CD4-positive, CD25-positive, alpha-beta regulatory T cell (primary cell): ENCODE results near the gene KCNK1. TPM values are rescaled to one million over a fixed set of nuclear protein-coding genes. Genes with fewer than 3 reads are reported as not detected.
"Not testable (repeated sequence)": the region's sequence is repeated elsewhere in the genome, so short reads cannot be mapped to it uniquely, and the experiment has no call there.

Experiments
- ATAC-seq, 2 donors: fragments of 150-1000 bp; cut with Tn5 transposase; one replicate each; pipeline ENCODE4 v1.10.0; 2021; ENCODE audit warnings: low read depth in 2 of 2, moderate number of reproducible peaks in 2 of 2, moderate library complexity in 1 of 2
- DNase-seq, 3 donors: peaks; one replicate each; pipeline versions ENCODE4 v3.0.0 to v3.0.0-alpha.2; 2012 to 2022; ENCODE audit warnings: mixed read lengths in 1 of 3
- H3K27ac ChIP-seq: one replicate; pipeline ENCODE4 v1.7.0; 2013; ENCODE audit warnings: mild to moderate bottlenecking, low read length; ENCODE audit not compliant: insufficient read depth, poor library complexity, severe bottlenecking
- H3K27me3 ChIP-seq: one replicate; pipeline ENCODE4 v1.7.0; 2013; ENCODE audit warnings: low read length; ENCODE audit not compliant: control insufficient read depth, insufficient read depth
- H3K36me3 ChIP-seq: one replicate; pipeline ENCODE4 v1.7.0; 2013; ENCODE audit warnings: mild to moderate bottlenecking, low read length, moderate library complexity; ENCODE audit not compliant: control insufficient read depth, insufficient read depth
- H3K4me1 ChIP-seq: 2 replicates; pipeline ENCODE4 v1.7.0; 2013; ENCODE audit warnings: mild to moderate bottlenecking, low read length; ENCODE audit not compliant: insufficient read depth, control insufficient read depth, poor library complexity, severe bottlenecking
- H3K4me3 ChIP-seq: one replicate; pipeline ENCODE4 v1.7.0; 2013; ENCODE audit warnings: low read depth, mild to moderate bottlenecking, low read length, moderate library complexity
- H3K9me3 ChIP-seq, 2 experiments: 1 replicate in 1 of 2; 2 replicates in 1 of 2; pipeline ENCODE4 v1.7.0; 2013; ENCODE audit warnings: low read length in 2 of 2, mild to moderate bottlenecking in 1 of 2, moderate library complexity in 1 of 2; ENCODE audit not compliant: control insufficient read depth in 2 of 2
- H3K27ac Mint-ChIP-seq, 3 donors: one replicate each; pipeline ENCODE4 v1.8.0; 2020 to 2022; ENCODE audit warnings: mild to moderate bottlenecking in 3 of 3, mixed read lengths in 3 of 3, moderate library complexity in 2 of 3
- H3K27me3 Mint-ChIP-seq: one replicate; pipeline ENCODE4 v1.8.0; 2022; ENCODE audit warnings: mild to moderate bottlenecking, mixed read lengths
- H3K36me3 Mint-ChIP-seq: one replicate; pipeline ENCODE4 v1.8.0; 2020; ENCODE audit warnings: mixed read lengths
- H3K4me1 Mint-ChIP-seq, 4 donors: one replicate each; pipeline ENCODE4 v1.8.0; 2020 to 2022; ENCODE audit warnings: mixed read lengths in 4 of 4, mild to moderate bottlenecking in 1 of 4
- H3K4me3 Mint-ChIP-seq, 4 donors: one replicate each; pipeline ENCODE4 v1.8.0; 2020 to 2022; ENCODE audit warnings: mild to moderate bottlenecking in 4 of 4, mixed read lengths in 4 of 4, moderate library complexity in 3 of 4
- H3K9me3 Mint-ChIP-seq, 7 donors: one replicate each; pipeline ENCODE4 v1.8.0; 2020 to 2022; ENCODE audit warnings: mixed read lengths in 7 of 7, mild to moderate bottlenecking in 3 of 7, moderate library complexity in 2 of 7
- polyA plus RNA-seq, 4 donors: library from polyadenylated mRNA; unstranded; fragments of 300-500 nt; fragmentation: Illumina TruSeq; gene quantifications; one replicate each; pipeline ENCODE4 v1.2.3, GENCODE V29; 2021
- total RNA-seq: library from RNA; stranded (reverse); gene quantifications from one replicate; pipeline ENCODE4 v1.2.3, GENCODE V29; 2022

The KCNK1 gene
- total and polyA plus RNA-seq, 5 donors from 2014 or later: 0.15 to 0.99 (median 0.21) TPM; not detected in 1

- ATAC-seq (no peak), DNase-seq (no peak)
- Mint-ChIP-seq H3K4me1 (no peaks in the 10 kb centered on the region), H3K9me3 (peaks cover 0 to 6% (median 0%) of the 10 kb centered on the region in 7 donors), H3K27me3 (peaks cover 9% of the 10 kb centered on the region), H3K27ac (no peak overlapping the region), H3K4me3 (no peak overlapping the region), H3K36me3 (no peaks in the 10 kb centered on the region)
- Histone ChIP-seq H3K4me1 (no peaks in the 10 kb centered on the region), H3K27me3 (no peaks in the 10 kb centered on the region), H3K4me3 (no peak overlapping the region), H3K27ac (no peak overlapping the region), H3K9me3 (no peaks in the 10 kb centered on the region), H3K36me3 (no peaks in the 10 kb centered on the region)
These were observed 65.1 kb downstream of the KCNK1 start for GRCh38 chr1:233679030-233679429.

- H3K4me3 Mint-ChIP-seq: no peak overlapping the region
- H3K27me3 Mint-ChIP-seq: peaks cover 6% of the 10 kb centered on the region
- Histone ChIP-seq H3K9me3 (no peaks in the 10 kb centered on the region), H3K27ac (no peak overlapping the region), H3K4me1 (no peaks in the 10 kb centered on the region), H3K36me3 (no peaks in the 10 kb centered on the region), H3K4me3 (no peak overlapping the region), H3K27me3 (no peaks in the 10 kb centered on the region)
- peaks cover 0 to 6% (median 0%) of the 10 kb centered on the region in 7 donors for H3K9me3 Mint-ChIP-seq
- no peaks in the 10 kb centered on the region for H3K36me3 Mint-ChIP-seq
- H3K27ac Mint-ChIP-seq: no peak overlapping the region
- H3K4me1 Mint-ChIP-seq: no peaks in the 10 kb centered on the region
- ATAC-seq (no peak), DNase-seq (no peak)
These were observed 65.9 kb downstream of the KCNK1 start for GRCh38 chr1:233679591-233680373.

- Histone ChIP-seq H3K4me1 (no peaks in the 10 kb centered on the region), H3K27ac (no peak overlapping the region), H3K27me3 (no peaks in the 10 kb centered on the region), H3K4me3 (no peak overlapping the region), H3K36me3 (no peaks in the 10 kb centered on the region), H3K9me3 (no peaks in the 10 kb centered on the region)
- no peaks in the 10 kb centered on the region for H3K4me1 Mint-ChIP-seq
- no peak overlapping the region for H3K4me3 Mint-ChIP-seq
- H3K9me3 Mint-ChIP-seq: peaks cover 0 to 6% (median 0%) of the 10 kb centered on the region in 7 donors
- H3K27me3 Mint-ChIP-seq: no peaks in the 10 kb centered on the region
- no peaks in the 10 kb centered on the region for H3K36me3 Mint-ChIP-seq
- no peak for DNase-seq
- H3K27ac Mint-ChIP-seq: no peak overlapping the region
- no peak for ATAC-seq
These were observed 67.4 kb downstream of the KCNK1 start for GRCh38 chr1:233681285-233681684.

GRCh38 chr1:233686653-233687052, 72.7 kb downstream of the KCNK1 start:
- ATAC-seq: not testable (repeated sequence)

GRCh38 chr1:233689017-233689747, 75.3 kb downstream of the KCNK1 start:
- no peaks in the 10 kb centered on the region for H3K27me3 ChIP-seq
- H3K27ac ChIP-seq: no peak overlapping the region
- H3K36me3 ChIP-seq: no peaks in the 10 kb centered on the region
- no peaks in the 10 kb centered on the region for H3K9me3 ChIP-seq
- Mint-ChIP-seq H3K9me3 (peaks cover 0 to 3% (median 0%) of the 10 kb centered on the region in 7 donors), H3K4me1 (no peaks in the 10 kb centered on the region), H3K27ac (no peak overlapping the region), H3K27me3 (no peaks in the 10 kb centered on the region), H3K4me3 (no peak overlapping the region), H3K36me3 (no peaks in the 10 kb centered on the region)
- H3K4me1 ChIP-seq: no peaks in the 10 kb centered on the region
- ATAC-seq: no peak
- DNase-seq: no peak
- no peak overlapping the region for H3K4me3 ChIP-seq

More at GRCh38 chr1:233686653-233687052, 72.7 kb downstream of the KCNK1 start:
- H3K27ac ChIP-seq, H3K4me1 Mint-ChIP-seq, H3K36me3 Mint-ChIP-seq, H3K4me3 ChIP-seq, H3K36me3 ChIP-seq, H3K27ac Mint-ChIP-seq, H3K9me3 Mint-ChIP-seq, DNase-seq, H3K4me1 ChIP-seq, H3K4me3 Mint-ChIP-seq, H3K9me3 ChIP-seq, H3K27me3 ChIP-seq, H3K27me3 Mint-ChIP-seq: not testable (repeated sequence)

GRCh38 chr1:233689748-233690254, 75.9 kb downstream of the KCNK1 start:
- Histone ChIP-seq H3K36me3 (no peaks in the 10 kb centered on the region), H3K27ac (no peak overlapping the region), H3K4me3 (no peak overlapping the region), H3K27me3 (no peaks in the 10 kb centered on the region), H3K9me3 (no peaks in the 10 kb centered on the region), H3K4me1 (no peaks in the 10 kb centered on the region)
- H3K4me1 Mint-ChIP-seq: no peaks in the 10 kb centered on the region
- peaks cover 0 to 3% (median 0%) of the 10 kb centered on the region in 7 donors for H3K9me3 Mint-ChIP-seq
- H3K27ac Mint-ChIP-seq: no peak overlapping the region
- no peaks in the 10 kb centered on the region for H3K27me3 Mint-ChIP-seq
- H3K36me3 Mint-ChIP-seq: no peaks in the 10 kb centered on the region
- DNase-seq (no peak), ATAC-seq (no peak)
- H3K4me3 Mint-ChIP-seq: no peak overlapping the region

GRCh38 chr1:233695901-233696300, 82.0 kb downstream of the KCNK1 start:
- Mint-ChIP-seq H3K4me3 (no peak overlapping the region), H3K27ac (no peak overlapping the region), H3K9me3 (peaks cover 0 to 1% (median 0%) of the 10 kb centered on the region in 7 donors), H3K4me1 (no peaks in the 10 kb centered on the region), H3K36me3 (no peaks in the 10 kb centered on the region), H3K27me3 (no peaks in the 10 kb centered on the region)
- Histone ChIP-seq H3K9me3 (no peaks in the 10 kb centered on the region), H3K27me3 (no peaks in the 10 kb centered on the region), H3K27ac (no peak overlapping the region), H3K4me3 (no peak overlapping the region), H3K4me1 (no peaks in the 10 kb centered on the region), H3K36me3 (no peaks in the 10 kb centered on the region)
- ATAC-seq: no peak
- DNase-seq: no peak
